ENCODE measurements around the gene SMAD3. TPM values are rescaled to one million over a fixed set of nuclear protein-coding genes. Genes with fewer than 3 reads are reported as not detected.

Gene SMAD3
- total and polyA plus RNA-seq, 2 donors (not counting 1 experiment from before 2014, with no cell fraction given): 55.9 to 163 TPM

DNA sequence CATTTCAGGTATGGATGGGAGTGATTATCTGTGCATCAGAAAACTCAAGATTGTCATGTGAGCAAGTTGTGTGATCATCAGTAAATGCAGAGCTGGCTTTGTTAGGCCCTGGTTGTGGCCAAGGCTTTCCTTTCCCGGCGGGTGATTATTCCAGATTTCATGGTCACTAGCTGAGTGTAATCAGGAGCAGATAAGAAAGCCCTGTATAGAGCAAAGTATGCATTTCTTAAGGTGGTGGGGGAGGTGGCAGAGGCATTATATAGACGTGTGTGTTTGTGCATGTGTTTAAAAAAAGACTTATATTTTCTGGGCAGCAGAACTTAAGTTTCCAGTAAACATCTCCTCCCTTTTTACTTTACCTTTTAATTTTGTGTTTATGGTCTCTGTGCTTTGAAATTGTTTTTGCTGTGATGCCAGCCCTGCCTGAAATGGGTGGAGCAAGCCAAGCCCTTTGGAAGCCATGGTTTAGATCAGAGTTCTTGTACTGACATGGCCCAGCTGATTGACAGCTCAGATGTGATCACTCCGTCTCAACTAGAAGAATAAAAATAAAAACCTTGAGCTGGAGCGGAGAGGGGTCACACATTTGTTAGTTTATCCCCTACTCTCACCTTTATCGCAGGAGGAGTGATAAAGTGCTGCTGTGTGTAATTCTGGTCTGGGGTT is 22.2 kb downstream of the SMAD3 start:
- H3K4me3 ChIP-seq (ENCODE audit: control extremely low read depth in 1 of 5, extremely low read depth in 1 of 5, insufficient read depth in 1 of 5, low read depth in 2 of 5, low read length in 4 of 5): no peak overlapping the region
- ChIA-PET POLR2A (no interaction called here), CTCF (interaction anchor here (1.4 to 10.8 kb wide), 3 partner anchors 17 to 33 kb away, joined by 3 to 109 read pairs (median 102); no protein-coding TSS in a partner anchor)
- intact Hi-C loops (cut with micrococcal nuclease): loop anchor here (10.0 kb wide), 2 partner anchors 223 to 697 kb away; no protein-coding TSS in a partner anchor
- peak overlapping the region; percentile 88 to 97 for H3K27ac ChIP-seq (ENCODE audit: low read length in 2 of 2)
- no peak for ATAC-seq (ENCODE audit: low read depth)
- DNase-seq: no peak
- Mint-ChIP-seq H3K9me3 (ENCODE audit: insufficient read depth) (no peaks in the 10 kb centered on the region), H3K27ac (peak overlapping the region; percentile 97), H3K27me3 (no peaks in the 10 kb centered on the region), H3K4me3 (peak overlapping the region; percentile 87), H3K4me1 (peaks cover 98% of the 10 kb centered on the region)
- 48% methylated on average over 2 of the region's 6 CpGs for WGBS (ENCODE audit: insufficient coverage)
- peaks cover 4 to 10% of the 10 kb centered on the region in 2 experiments for H3K36me3 ChIP-seq (replicated peaks in 1 of 2; ENCODE audit: control extremely low read depth in 1 of 2, control insufficient read depth in 1 of 2, extremely low read depth in 1 of 2, insufficient read depth in 2 of 2, low read length in 1 of 2)
- H2AFZ ChIP-seq (ENCODE audit: insufficient read depth, low read depth, low read length, poor library complexity, severe bottlenecking): no peak overlapping the region
- H3K27me3 ChIP-seq (replicated peaks in 1 of 4; ENCODE audit: control extremely low read depth in 1 of 4, control insufficient read depth in 3 of 4, insufficient read depth in 4 of 4, low read length in 3 of 4): no peaks in the 10 kb centered on the region
- TF ChIP-seq CTCF (IDR thresholded peaks at IDR 0.05) (no peak), EZH2 (IDR thresholded peaks at IDR 0.05; ENCODE audit: borderline replicate concordance, insufficient read depth, low read depth, low read length, poor library complexity, severe bottlenecking) (no peak)
- peak overlapping the region; percentile 86 for H3K4me2 ChIP-seq (replicated peaks; ENCODE audit: low read depth, low read length, poor library complexity, severe bottlenecking)
- no peak overlapping the region for H3K9ac ChIP-seq (ENCODE audit: low read length)
- peaks cover 96 to 99% of the 10 kb centered on the region in 2 donors for H3K4me1 ChIP-seq (ENCODE audit: control insufficient read depth in 2 of 2, insufficient read depth in 2 of 2, low read length in 2 of 2)
- peaks cover 0 to 8% (median 0%) of the 10 kb centered on the region in 3 donors for H3K9me3 ChIP-seq (ENCODE audit: control extremely low read depth in 1 of 3, control insufficient read depth in 2 of 3, insufficient read depth in 1 of 3, low read length in 2 of 3)
- H4K20me1 ChIP-seq (ENCODE audit: control insufficient read depth, insufficient read depth, low read length, poor library complexity, severe bottlenecking): no peaks in the 10 kb centered on the region
- peaks cover 92% of the 10 kb centered on the region for H3K79me2 ChIP-seq (ENCODE audit: control insufficient read depth, insufficient read depth, low read length)
